ENCODE results near the gene TMEM132C.

The TMEM132C gene

DNA sequence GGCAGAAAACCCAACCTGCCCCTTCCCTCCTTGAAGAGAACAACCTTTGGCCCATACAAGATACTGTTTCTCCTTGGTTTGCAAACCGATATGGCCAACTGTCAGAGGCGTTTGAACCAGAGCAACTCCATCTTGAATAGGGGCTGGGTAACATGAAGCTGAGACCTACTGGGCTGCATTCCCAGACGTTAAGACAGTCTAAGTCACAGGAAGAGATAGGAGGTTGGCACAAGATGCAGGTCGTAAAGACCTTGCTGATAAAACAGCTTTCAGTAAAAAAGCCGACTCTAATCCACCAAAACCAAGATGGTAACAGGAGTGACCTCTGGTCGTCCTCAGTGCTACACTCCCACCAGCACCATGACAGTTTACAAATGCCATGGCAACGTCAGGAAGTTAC lies 42.7 kb upstream of the TMEM132C start (continued):
- TF ChIP-seq ZNF658 (tag by site-specific recombination; IDR thresholded peaks at IDR 0.05), result no peak
- no peak for TF ChIP-seq ZNF433 (tag by site-specific recombination; IDR thresholded peaks at IDR 0.05; ENCODE audit: low read depth)
- no peak for TF ChIP-seq ELK4 (IDR thresholded peaks at IDR 0.05; ENCODE audit: borderline replicate concordance, low read depth, low read length)
- no peak for TF ChIP-seq ZNF544 (tag by site-specific recombination; IDR thresholded peaks at IDR 0.05)
- TF ChIP-seq ZNF664 (tag by site-specific recombination; IDR thresholded peaks at IDR 0.05), result no peak

- Histone ChIP-seq H3K36me3 (ENCODE audit: control insufficient read depth in 2 of 2, insufficient read depth in 1 of 2, low read length in 2 of 2) (no peaks in the 10 kb centered on the region), H3K9me3 (ENCODE audit: control insufficient read depth, insufficient read depth, low read depth, low read length) (no peaks in the 10 kb centered on the region), H3K27ac (ENCODE audit: extremely low read depth, low read depth, low read length) (no peak overlapping the region), H3K4me3 (ENCODE audit: low read depth, low read length) (no peak overlapping the region), H3K4me1 (ENCODE audit: control insufficient read depth, insufficient read depth, low read length) (no peaks in the 10 kb centered on the region)
- no peak for TF ChIP-seq SCRT1 (tag by site-specific recombination; IDR thresholded peaks at IDR 0.05; ENCODE audit: borderline replicate concordance)
- TF ChIP-seq ELK4 (IDR thresholded peaks at IDR 0.05; ENCODE audit: borderline replicate concordance, low read depth, low read length), result no peak
- TF ChIP-seq PRDM10 (tag by site-specific recombination; IDR thresholded peaks at IDR 0.05), result no peak
- ChIA-PET CTCF (no interaction called here), POLR2A (no interaction called here)
Measured at GRCh38 chr12:128228581-128228980, 38.4 kb upstream of the TMEM132C start.

- no peaks in the 10 kb centered on the region for H3K9me3 ChIP-seq (ENCODE audit: control insufficient read depth, insufficient read depth, low read depth, low read length)
- H3K27ac ChIP-seq (ENCODE audit: extremely low read depth, low read depth, low read length), result no peak overlapping the region
- no peaks in the 10 kb centered on the region for H3K4me1 ChIP-seq (ENCODE audit: control insufficient read depth, insufficient read depth, low read length)
- POLR2A ChIA-PET, result no interaction called here
- CTCF ChIA-PET, result no interaction called here
- no peaks in the 10 kb centered on the region for H3K36me3 ChIP-seq (ENCODE audit: control insufficient read depth in 2 of 2, insufficient read depth in 1 of 2, low read length in 2 of 2)
- H3K4me3 ChIP-seq (ENCODE audit: low read depth, low read length), result no peak overlapping the region
- TF ChIP-seq ZNF830 (tag by site-specific recombination; IDR thresholded peaks at IDR 0.05; ENCODE audit: low read depth), result no peak
- TF ChIP-seq ZNF629 (tag by site-specific recombination; IDR thresholded peaks at IDR 0.05), result no peak
- TF ChIP-seq ZNF664 (tag by site-specific recombination; IDR thresholded peaks at IDR 0.05), result no peak
- TF ChIP-seq, protein P1, sequence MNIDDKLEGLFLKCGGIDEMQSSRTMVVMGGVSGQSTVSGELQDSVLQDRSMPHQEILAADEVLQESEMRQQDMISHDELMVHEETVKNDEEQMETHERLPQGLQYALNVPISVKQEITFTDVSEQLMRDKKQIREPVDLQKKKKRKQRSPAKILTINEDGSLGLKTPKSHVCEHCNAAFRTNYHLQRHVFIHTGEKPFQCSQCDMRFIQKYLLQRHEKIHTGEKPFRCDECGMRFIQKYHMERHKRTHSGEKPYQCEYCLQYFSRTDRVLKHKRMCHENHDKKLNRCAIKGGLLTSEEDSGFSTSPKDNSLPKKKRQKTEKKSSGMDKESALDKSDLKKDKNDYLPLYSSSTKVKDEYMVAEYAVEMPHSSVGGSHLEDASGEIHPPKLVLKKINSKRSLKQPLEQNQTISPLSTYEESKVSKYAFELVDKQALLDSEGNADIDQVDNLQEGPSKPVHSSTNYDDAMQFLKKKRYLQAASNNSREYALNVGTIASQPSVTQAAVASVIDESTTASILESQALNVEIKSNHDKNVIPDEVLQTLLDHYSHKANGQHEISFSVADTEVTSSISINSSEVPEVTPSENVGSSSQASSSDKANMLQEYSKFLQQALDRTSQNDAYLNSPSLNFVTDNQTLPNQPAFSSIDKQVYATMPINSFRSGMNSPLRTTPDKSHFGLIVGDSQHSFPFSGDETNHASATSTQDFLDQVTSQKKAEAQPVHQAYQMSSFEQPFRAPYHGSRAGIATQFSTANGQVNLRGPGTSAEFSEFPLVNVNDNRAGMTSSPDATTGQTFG (tag by site-specific recombination; IDR thresholded peaks at IDR 0.05; ENCODE audit: borderline replicate concordance), result no peak
- TF ChIP-seq, protein P2, sequence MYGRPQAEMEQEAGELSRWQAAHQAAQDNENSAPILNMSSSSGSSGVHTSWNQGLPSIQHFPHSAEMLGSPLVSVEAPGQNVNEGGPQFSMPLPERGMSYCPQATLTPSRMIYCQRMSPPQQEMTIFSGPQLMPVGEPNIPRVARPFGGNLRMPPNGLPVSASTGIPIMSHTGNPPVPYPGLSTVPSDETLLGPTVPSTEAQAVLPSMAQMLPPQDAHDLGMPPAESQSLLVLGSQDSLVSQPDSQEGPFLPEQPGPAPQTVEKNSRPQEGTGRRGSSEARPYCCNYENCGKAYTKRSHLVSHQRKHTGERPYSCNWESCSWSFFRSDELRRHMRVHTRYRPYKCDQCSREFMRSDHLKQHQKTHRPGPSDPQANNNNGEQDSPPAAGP (tag by site-specific recombination; IDR thresholded peaks at IDR 0.05), result no peak
- no peak for TF ChIP-seq ZNF266 (tag by site-specific recombination; IDR thresholded peaks at IDR 0.05; ENCODE audit: low read depth)
- no peak for TF ChIP-seq ZFP41 (tag by site-specific recombination; IDR thresholded peaks at IDR 0.05; ENCODE audit: borderline replicate concordance)
- TF ChIP-seq ZNF354C (tag by site-specific recombination; IDR thresholded peaks at IDR 0.05; ENCODE audit: borderline replicate concordance, low read depth), result no peak
- TF ChIP-seq GLI4 (tag by site-specific recombination; IDR thresholded peaks at IDR 0.05), result no peak
- TF ChIP-seq ZNF670 (tag by site-specific recombination; IDR thresholded peaks at IDR 0.05; ENCODE audit: low read depth), result no peak
- no peak for TF ChIP-seq MYNN (tag by site-specific recombination; IDR thresholded peaks at IDR 0.05; ENCODE audit: borderline replicate concordance)
- TF ChIP-seq ZNF24 (tag by site-specific recombination; IDR thresholded peaks at IDR 0.05), result no peak
- TF ChIP-seq ZNF776 (tag by site-specific recombination; IDR thresholded peaks at IDR 0.05; ENCODE audit: borderline replicate concordance), result no peak
- no peak for TF ChIP-seq ZNF433 (tag by site-specific recombination; IDR thresholded peaks at IDR 0.05; ENCODE audit: low read depth)
- no peak for TF ChIP-seq ZFP3 (tag by site-specific recombination; IDR thresholded peaks at IDR 0.05; ENCODE audit: low read depth)
Measured at GRCh38 chr12:128235635-128236417, 31.1 kb upstream of the TMEM132C start.

Data from HEK293 (cell line).